HG03066 (cell line): ENCODE results near the gene SMC1B.
"Not testable (repeated sequence)": the region's sequence is repeated elsewhere in the genome, so short reads cannot be mapped to it uniquely, and the experiment has no call there.

Source experiments
- ATAC-seq: cut with Tn5 transposase; IDR thresholded peaks from one replicate; pipeline ENCODE4 v1.9.1; 2021; ENCODE audit warnings: low read depth; ENCODE audit not compliant: unreplicated experiment

Gene SMC1B, protein sequence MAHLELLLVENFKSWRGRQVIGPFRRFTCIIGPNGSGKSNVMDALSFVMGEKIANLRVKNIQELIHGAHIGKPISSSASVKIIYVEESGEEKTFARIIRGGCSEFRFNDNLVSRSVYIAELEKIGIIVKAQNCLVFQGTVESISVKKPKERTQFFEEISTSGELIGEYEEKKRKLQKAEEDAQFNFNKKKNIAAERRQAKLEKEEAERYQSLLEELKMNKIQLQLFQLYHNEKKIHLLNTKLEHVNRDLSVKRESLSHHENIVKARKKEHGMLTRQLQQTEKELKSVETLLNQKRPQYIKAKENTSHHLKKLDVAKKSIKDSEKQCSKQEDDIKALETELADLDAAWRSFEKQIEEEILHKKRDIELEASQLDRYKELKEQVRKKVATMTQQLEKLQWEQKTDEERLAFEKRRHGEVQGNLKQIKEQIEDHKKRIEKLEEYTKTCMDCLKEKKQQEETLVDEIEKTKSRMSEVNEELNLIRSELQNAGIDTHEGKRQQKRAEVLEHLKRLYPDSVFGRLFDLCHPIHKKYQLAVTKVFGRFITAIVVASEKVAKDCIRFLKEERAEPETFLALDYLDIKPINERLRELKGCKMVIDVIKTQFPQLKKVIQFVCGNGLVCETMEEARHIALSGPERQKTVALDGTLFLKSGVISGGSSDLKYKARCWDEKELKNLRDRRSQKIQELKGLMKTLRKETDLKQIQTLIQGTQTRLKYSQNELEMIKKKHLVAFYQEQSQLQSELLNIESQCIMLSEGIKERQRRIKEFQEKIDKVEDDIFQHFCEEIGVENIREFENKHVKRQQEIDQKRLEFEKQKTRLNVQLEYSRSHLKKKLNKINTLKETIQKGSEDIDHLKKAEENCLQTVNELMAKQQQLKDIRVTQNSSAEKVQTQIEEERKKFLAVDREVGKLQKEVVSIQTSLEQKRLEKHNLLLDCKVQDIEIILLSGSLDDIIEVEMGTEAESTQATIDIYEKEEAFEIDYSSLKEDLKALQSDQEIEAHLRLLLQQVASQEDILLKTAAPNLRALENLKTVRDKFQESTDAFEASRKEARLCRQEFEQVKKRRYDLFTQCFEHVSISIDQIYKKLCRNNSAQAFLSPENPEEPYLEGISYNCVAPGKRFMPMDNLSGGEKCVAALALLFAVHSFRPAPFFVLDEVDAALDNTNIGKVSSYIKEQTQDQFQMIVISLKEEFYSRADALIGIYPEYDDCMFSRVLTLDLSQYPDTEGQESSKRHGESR

DNA sequence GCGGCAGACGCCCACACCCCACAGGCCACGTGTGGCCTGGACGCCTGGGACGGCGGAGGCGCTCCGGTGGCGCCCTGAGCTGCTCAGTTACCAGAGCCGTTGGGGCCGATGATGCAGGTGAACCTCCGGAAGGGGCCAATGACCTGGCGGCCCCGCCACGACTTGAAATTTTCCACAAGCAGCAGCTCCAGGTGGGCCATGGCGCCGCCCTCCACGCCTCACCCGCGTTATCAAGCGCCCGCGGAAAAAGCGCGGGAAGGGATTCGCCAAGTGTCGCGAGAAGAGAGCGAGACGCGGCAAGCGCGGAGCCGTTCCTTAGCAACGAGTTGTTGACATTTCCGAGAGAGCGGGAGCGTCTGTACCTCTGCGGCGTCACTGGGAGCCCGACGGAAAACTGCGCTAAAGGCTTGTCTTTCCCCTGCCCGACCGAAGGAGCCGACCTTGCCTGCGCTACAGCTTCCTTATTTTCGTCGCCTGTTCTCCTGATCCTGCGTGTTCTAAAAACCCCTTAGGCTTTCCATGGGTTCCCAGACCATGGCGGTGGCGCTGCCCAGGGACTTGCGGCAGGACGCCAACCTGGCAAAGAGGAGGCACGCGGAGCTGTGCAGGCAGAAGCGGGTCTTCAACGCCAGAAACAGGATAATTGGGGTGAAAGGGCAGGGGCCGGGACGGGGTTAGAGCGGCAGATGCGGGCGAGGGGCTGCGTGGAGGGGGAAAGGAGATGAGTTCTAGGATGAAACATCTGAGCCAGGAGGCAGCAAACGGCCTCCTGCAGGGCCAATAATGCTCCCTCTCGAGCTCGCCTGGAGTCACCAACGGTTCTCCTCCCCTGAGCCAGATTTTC, at the start of gene SMC1B, which contains the start of gene RIBC2:
Gene SMC1B (minus strand): TSS at position 232 of the 844 bp plus-strand sequence. CDS start 32 bp downstream, at position 200.
Gene RIBC2 (plus strand): TSS at position 326 of the 844 bp plus-strand sequence. CDS start 194 bp downstream, at position 520.
- no peak for ATAC-seq

DNA sequence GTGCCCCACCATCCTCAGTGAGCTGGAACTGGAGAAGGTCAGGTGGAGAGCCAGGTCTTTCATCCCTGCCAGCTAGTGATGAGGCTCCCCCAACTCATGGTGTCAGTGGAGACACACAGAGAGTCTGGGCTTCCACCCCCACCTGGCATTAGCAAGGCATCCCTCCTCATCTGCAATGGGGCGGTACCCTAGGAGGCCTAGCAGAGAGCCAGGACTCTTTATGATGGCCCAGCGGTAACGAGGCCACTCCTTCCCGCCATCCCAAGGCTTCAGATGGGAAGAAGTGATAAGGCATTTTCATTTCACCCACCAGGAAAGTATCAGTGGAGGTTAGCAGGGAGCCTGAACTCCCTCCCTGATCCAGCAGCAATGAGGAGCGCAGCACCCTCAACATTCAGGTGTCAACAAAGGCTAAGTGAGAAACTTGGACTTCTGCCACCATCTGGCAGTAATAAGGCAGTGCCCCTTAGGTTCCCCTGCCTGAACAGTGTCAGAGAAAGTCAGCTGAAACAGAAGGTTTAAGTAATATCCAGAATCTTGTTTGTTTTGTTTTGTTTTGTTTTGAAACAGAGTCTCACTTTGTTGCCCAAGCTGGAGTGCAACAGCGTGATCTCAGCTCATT, 48.7 kb upstream of the SMC1B start:
- ATAC-seq, result no peak

DNA sequence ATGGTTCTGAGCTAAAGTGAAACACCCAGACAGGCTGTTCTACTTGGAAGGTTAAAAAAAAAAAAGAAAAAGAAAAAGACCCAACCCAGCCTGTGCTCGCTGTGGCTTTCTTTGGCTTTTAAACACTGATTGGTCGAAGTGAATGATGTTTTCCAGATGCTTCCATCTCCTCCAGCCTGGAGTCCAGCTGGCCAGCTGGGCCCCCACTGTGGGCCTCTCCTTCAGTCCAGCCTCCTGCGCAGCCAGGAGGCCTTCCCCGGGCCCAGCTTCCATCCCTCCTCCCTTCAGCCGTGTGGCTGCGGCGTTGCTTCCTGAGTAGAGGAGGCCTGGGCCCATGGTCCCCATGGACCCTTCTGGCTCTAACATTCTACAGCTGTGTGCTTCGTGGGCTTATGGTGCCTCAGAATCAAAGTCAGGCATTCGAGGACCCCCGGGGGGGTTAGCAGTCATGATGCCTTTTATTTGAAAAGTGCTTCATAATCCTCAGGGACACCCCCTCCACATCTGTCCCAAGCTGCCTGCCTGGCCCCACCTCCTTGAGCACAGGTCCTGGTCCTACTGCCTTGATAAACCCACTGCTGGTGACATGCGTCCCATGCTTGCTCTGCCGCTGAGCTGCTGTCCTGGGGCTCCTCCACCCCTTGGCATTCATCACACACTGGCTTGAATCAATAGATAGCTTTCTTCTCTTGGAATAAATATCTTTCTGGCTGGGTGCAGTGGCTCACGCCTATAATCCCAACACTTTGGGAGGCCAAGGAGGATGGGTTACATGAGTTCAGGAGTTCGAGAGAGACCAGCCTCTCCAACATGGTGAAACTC, 47.1 kb upstream of the SMC1B start:
- ATAC-seq, result no peak

DNA sequence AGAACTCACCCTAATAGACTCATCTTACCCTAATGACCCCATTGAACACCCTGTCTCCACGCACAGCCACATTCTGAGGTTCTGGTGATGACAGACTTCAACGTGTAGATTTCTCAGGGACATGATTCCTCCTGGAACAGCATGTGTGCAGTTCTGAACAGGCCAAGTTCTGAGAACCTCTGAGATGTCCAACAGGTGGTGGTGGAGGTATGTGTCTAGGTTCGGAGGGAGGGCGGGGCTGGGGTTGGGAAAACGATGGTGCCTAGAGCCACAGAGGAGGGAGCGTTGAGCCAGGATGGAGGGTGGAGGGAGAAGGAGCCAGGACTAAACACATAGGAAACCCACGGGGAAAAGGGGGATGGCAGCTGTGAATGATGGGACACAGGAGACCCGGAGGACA, 45.8 kb upstream of the SMC1B start:
- no peak for ATAC-seq

DNA sequence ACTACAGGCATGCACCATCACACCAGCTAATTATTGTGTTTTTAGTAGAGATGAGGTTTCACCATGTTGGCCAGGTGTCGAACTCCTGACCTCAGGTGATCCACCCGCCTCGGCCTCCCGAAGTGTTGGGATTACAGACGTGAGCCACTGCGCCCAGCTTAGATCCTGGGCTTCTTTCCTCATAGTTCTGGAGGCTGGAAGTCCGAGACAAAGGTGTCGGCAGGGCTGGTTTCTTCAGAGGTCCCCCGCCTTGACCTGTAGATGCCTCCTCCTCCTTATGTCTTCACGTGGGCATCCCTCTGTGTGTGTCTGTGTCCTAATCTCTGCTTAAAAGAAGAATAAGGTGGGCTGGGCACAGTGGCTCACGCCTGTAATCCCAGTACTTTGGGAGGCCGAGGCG, 45.1 kb upstream of the SMC1B start:
- ATAC-seq, result no peak

DNA sequence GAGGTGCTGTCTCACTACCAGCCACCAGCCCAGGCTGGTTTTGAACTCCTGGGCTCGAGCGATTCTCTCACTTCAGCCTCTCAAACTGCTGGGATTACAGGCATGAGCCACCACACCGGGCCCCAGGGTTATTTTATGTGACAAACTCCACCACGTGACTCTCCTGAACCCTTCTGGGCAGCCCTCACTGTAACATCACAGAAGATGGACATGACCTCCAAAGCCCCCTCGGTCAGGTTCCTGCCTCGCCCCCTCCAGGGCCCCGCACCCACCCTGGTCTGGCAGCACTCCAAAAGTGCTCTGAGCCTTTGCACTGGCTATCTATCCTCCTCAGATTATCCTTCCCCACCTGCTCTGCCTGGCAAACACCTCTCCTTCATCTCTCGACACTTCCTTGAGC, 43.4 kb upstream of the SMC1B start:
- ATAC-seq, result no peak

DNA sequence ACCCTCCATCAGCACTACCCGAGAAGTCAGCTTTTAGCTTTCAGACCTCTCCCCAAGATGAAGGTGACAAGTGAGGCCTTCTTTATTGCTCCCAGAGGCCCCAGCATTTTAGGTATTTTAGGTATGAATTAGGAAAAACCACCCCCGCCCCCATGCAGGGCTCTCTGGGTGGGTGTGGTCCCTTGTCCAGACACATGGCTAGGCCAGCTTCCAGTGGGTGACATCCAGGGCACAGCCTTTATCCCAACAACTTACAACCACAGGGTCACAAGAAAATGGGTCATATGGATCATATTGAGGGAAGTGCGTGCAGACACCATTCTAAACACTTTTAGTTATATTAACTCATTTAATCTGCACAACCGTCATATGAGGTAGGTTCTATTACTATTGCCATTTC, 42.2 kb upstream of the SMC1B start:
- no peak for ATAC-seq

DNA sequence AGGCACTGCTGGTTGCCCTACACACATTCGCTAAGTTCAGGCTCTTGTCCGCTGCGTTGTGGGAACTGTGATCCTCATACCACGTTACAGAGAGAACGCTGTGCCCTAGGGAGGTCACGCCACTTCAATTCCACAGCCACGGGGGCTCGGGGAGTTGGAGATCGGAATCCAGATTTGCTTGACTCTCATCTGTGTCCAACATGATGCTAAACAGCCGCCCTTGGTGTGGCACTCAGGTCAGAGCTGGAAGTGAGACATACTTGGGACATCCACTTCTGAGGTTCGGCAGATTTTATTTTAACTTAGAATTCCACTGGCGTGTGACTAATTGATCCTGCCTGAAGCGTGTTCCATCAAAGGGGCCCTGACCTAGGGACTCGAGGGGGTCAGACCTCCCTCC, 41.8 kb upstream of the SMC1B start:
- ATAC-seq, result no peak

DNA sequence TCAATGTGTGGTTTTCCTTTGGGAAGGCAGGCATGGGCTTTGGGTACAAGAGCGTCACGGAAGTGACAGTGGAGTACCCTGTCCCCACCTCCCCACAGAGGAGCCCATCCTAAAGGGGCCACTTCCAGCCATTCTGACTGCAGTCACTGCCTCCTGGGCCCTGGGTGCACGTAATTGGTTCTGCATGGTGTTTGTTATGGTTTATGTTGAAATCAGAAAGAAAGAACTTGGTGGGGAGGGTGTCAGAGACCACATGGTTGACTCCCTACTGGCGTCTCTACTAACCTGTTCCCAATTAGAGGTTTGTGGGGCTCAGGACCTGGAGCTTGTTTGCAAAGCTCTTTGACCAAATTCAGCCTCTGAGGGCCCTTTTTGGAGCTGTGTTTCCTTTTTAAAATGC, 40.9 kb upstream of the SMC1B start:
- no peak for ATAC-seq

DNA sequence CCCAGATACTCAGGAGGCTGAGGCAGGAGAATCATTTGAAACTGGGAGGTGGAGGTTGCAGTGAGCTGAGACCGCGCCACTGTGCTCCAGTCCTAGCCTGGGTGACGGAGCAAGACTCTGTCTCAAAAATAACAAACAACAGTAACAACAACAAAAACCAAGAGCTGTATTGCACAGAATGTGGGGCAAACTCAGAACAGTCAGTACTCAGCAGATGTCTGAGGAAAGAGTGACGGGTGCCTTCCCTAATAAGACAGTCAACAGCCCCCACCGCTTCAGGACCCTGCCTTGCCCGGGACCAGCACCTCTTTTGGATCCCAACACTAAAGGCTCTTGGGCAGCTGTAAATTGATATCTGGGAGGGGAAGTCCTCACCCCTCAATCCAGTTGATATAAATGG, 40.4 kb upstream of the SMC1B start:
- ATAC-seq, result no peak

DNA sequence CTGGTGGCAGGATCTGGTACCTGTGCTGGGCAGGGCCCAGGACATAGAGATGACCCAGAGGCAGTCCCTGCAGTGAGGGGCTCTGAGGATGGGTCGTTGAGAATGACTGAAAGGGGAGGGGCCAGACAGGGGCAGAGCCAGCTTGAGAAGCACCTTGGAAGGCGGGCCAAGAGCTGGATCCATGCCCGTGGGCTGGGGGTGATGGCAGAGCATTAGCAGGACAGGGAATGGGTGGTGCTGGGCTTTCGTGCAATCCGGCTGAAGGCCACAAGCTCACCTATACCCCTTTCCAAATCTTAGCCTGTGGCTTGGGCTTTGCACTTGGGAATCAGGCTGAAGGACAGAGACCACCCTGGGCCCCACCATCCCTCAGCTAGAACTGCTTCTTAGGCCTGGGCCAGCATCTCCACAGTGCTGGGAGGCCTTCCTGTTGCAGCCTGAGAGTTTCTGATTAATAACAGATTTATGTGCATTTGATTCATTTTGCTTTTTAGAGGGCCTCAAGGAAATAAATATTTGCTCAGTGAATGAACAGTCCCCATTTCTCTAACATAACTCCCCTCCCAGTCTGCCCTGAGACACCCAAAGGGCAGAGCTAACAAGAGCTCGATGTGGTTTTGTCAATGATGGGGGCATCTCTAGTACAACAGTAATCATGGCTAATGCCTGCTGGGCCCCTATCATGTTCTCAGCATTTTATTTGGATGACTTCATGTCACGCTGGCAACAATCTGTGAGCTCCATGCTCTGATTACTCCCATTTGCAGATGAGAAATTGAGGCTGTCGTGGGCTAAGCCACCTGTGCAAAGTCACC, 39.4 kb upstream of the SMC1B start:
- ATAC-seq, result no peak

DNA sequence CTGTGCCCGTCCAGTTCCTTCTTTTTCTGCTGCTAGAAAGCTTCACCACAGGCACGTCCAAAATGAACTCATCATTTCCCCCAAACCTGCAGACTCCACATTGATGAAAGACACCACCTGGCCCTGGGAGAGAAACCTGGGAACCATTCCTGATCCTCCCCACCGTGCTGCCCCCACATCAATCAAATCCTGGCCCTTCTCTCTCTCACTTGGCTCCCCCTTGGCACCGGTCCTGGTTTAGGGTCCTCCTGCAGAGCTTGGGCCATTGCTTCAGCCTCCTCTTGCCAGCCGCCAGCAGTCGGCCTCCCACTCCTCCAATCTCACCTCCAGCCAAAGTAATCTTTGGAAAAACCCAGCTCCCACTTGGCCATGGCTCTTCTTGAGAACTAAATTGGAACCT, 38.6 kb upstream of the SMC1B start:
- ATAC-seq, result no peak

DNA sequence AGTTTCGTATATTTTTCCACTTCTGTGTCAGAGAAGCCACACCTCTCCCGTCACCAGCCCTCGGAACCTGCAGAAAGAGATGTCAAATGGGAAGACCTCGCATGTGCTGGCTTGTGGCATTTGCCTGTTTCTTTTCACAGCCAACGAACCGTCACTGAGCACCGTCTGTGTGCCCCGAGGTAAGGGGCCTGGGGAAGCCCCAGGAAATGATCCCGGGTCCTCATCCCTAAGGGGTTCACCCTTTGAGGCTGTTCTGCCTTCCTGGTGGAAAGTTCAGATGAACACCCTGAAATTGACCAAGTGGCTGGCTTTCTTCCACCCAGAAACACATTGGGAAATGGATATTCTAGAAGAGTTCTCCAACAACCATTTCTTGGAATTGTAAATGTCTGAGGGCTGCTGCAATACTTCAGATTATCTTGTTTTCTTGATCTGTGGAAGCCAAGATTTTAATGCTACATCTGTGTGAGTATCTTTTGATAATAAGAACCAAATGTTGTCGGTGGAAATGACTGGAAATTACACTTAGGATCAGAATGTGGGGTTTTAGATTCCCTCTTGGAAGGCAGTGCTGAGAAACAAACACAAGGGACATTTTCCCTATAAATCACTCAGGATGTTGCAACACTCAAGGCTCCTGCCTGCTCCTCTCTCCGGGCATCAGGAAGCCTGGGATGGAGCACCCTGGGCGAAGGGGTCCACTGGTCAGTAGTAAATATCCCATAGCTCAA, 37.7 kb upstream of the SMC1B start:
- ATAC-seq, result no peak

DNA sequence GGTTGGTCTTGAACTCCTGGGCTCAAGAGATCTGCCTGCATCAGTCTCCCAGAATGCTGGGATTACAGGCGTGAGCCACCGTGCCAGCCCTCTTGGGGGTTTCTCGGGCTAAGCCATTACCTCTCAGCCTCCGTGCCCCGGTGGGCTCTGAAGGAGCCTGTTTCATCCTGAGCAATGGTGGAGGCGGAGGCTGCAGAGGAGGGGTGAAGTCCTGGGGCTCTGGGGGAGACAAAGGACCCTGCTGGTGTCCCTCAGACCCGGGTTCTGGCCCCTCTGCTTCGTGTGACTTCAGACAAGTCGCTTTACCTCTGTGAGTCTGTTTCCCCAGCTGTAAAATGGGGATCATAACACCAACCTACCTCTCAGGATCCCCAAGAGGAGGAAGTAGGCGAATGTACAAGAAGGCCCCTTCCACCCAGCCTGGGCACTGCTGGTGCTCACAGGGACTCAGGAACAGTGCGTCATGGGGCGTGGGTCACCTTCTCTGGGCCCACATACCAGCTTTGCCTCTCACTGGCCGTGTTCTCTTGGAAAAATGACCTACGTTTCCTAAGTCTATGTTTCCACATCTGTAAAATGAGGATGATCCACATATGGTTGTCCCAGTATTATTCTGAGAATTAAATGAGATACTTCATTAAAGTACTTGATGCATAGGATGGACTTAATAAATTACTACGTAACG, 36.8 kb upstream of the SMC1B start:
- no peak for ATAC-seq

DNA sequence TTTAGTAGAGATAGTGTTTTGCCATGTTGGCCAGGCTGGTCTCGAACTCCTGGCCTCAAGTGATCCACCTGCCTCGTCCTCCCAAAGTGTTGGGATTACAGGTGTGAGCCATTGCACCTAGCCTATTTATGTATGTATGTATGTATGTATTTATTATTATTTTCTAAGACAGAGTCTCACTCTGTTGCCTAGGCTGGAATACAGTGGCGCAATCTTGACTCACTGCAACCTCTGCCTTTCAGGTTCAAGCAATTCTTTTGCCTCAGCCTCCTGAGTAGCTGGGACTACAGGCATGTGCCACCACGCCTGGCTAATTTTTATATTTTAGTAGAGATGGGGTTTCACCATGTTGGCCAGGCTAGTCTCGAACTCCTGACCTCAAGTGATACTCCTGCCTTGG, 36.0 kb upstream of the SMC1B start:
- not testable (repeated sequence) for ATAC-seq

DNA sequence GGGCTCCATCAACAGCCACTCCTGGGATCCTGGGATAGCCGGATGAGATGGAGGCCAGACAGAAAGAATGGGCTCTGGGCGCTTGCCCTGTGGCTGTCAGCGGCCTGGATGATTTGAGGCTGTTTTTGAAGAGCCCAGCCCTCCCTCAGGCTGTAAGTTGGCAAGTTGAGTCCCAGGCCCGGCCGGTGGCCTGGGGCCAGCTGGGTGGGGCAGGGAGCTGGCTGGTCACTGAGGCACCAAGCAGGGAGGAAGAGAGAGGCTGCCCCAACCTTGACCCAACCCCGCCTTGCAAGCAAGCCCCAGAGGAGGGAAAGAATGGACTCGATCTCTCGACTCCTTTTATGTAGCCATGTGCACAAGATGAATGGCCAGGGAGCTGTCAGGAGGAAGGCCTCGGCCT, 35.0 kb upstream of the SMC1B start:
- no peak for ATAC-seq

DNA sequence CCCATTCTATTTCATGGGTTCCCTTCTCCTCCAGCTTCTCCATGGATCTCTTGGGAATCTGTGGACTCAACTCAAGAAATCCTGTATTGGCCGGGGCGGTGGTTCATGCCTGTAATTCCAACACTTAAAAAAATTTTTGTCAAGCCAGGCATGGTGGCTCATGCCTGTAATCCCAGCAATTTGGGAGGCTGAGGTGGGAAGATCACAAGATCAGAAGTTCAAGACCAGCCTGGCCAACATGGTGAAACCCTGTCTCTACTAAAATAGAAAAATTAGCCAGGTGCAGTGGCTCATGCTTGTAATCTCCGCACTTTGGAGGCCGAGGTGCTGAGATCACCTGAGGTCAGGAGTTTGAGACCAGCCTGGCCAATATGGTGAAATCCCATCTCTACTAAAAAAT, 34.2 kb upstream of the SMC1B start:
- not testable (repeated sequence) for ATAC-seq
